GM21515 (cell line): ENCODE results near the gene TMEM170A.

Experiments
- ATAC-seq: cut with Tn5 transposase; IDR thresholded peaks from one replicate; pipeline ENCODE4 v1.9.1; 2021; ENCODE audit not compliant: unreplicated experiment

TMEM170A gene

DNA sequence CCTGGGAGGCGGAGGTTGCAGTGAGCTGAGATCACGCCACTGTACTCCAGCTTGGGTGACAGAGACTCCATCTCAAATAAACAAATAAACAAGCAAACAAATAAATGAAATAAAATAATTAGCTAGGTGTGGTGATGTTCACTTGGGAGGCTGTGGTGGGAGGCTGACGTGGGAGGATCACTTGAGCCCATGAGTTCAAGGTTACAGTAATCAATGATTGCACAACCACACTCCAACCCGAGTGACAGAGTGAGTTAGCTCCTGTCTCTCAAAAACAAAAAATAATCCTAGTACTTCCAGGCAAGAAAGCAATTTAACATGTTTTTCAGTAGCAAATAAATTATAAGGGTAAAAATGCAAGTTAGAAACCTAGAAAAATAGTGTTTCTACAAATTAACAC, 57.5 kb downstream of the TMEM170A start:
- no peak for ATAC-seq

DNA sequence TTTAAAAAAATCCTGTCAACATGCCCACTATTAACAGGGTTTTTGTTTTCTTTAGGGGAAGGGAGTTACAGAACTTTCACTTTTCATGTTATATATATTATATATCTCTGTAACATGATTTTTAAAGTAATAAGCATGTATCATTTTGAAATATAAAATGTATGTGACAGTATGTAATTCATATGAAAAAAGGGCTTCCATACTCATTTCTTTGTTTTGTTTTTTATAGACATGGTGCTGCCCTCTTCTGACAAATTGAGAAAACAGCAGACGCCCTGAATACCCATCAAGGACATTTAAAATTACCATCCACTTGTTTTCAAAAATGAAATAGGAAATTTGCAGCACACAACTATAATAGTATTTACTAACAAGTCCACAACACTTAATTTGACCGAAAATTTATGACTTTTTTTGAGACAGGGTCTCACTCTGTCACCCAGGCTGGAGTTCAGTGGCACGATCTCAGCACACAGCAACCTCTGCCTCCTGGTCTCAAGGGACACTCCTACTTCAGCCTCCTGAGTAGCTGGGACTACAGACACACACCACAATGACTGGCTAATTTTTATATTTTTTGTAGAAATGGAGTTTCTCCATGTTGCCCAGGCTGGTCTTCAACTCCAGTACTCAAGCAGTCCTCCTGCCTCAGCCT, 61.5 kb downstream of the TMEM170A start:
- ATAC-seq, result no peak

DNA sequence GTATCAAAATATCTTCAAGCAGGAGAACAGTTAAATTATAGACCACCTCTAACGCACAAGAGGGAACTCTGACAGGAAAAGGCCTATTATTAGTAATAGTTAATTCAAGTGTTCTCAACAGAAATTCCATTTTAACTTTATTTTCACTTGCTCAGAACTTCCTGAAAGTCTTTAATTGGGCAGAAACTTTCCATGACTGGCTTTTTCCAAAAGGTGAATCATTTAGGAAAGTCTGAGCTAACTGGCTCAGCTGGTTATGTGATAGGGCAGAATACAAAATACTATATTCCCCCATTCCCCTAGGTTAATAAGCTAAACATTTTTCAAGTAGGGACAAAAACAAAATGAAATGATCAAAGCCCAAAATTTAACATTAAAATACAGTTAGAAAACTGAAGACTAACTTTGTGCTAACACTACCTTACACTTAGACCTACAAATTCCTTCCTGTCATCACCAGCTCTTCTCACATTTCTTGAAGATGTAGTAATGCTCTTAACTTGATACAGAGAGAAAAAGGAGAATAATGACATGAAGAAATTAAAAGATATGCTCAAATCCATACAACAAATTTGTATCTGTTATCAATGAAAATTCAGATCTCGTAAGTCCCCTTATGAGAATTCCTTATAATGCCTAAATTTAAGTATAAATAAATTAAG, 62.2 kb downstream of the TMEM170A start:
- no peak for ATAC-seq

DNA sequence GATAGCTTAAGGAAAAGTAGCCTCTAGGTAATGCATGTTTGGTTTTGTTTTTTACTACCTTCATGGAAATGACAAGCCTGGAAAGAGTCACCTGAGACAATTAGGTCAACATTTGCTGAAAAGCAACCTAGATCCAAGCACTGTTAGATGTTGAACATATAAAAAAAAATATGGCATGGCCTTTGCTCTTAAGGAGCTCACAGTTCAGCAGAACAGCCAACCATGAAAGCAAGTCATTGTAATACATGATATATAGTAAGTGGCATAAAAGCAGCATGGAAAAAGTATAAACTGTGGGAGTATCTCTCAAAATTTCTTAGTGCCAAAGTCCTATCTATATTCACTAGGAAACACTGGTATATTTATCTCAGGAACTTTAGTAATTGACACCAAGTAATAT, 62.8 kb downstream of the TMEM170A start:
- no peak for ATAC-seq

DNA sequence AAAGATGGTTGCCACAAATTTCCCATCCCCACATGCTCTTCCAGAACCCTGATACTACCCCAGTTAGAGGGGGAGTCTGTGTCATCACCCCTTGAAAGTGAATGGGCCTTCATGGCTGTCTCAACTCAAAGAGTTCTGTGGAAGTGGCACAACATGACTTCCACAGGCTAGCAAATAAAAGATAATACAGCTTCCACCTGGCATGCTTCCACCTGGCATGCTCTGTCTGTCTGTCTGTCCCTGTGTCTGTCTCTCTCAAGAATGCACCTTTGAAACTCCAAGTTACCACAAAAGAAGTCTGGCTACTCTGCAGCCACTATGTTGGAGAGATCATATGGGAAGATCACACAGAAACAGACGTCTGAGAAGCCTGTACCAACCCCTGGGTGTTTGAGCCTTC, 66.2 kb downstream of the TMEM170A start:
- ATAC-seq, result no peak

DNA sequence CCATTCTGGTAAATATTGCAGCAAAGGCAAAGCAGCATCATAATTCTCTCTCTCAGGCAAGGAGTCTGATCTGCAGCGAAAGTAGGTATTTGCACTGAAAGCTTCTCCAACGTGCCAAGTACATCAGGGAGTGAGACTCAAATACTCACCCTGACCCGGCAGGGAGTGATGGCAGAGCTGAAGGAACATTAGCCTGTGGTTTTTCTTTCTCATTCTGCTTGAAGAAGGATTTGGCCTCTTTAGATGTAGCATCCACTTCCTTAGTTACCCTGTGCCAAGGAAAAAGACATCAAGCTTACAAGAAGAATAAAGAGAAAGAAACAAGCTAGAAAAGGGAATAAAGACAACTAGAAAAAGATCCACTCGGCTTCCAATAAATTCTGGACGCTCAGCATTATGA, 69.5 kb downstream of the TMEM170A start:
- ATAC-seq, result no peak
